Measurements from ENCODE around the gene CRAMP1. TPM values are rescaled to one million over a fixed set of nuclear protein-coding genes. Genes with fewer than 3 reads are reported as not detected.

Gene CRAMP1
- total and polyA plus RNA-seq, 2 of the 8 experiments (the other 6 are each of a cell fraction or from before 2014, with no cell fraction given): 19.2 to 23.2 TPM

DNA sequence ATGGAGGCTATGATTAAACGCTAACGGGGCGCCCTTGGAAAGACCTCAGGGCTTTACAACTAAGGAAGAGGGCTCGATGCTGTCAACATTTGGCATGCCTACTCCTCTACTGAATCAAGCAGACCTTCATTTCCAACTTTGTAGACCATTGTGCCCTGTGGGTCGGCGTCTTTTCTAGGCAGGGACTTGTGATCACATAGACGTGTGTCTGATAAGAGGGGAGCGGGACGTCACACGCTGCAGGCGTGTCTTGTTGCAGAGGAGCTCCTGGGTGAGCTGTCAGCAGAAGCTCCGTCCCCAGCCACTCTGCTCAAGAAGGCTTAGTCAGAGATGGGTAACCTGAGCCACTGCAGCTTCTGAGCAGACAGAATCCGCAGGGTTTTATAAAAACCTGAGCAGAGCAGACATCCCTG lies 96.6 kb downstream of the CRAMP1 start (continued):
- TF ChIP-seq, protein P1, sequence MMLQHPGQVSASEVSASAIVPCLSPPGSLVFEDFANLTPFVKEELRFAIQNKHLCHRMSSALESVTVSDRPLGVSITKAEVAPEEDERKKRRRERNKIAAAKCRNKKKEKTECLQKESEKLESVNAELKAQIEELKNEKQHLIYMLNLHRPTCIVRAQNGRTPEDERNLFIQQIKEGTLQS (IDR thresholded peaks at IDR 0.05; ENCODE audit: insufficient read depth, low read depth, low read length): no peak
- no peak for TF ChIP-seq CBX5 (IDR thresholded peaks at IDR 0.05; ENCODE audit: low read depth, low read length)
